Neural progenitor cell (in vitro differentiated cells): Measurements from ENCODE around the gene PTPRN2. TPM values are rescaled to one million over a fixed set of nuclear protein-coding genes. Genes with fewer than 3 reads are reported as not detected.
A peak's percentile ranks its signal among the peaks of the same experiment; 100 is the strongest.

Experiments used
- DNase-seq: peaks from one replicate; pipeline ENCODE4 v3.0.0-alpha.2; 2016; ENCODE audit warnings: low spot score
- H2AFZ ChIP-seq: fragments of 200-600 bp; sonication (generic); replicated peaks from 2 replicates; pipeline ENCODE4 v1.6.1; 2016; ENCODE audit warnings: antibody characterized with exemption
- H3F3A ChIP-seq: fragments of 200-600 bp; sonication (generic); 2 replicates; pipeline ENCODE4 v1.6.1; 2016; ENCODE audit warnings: antibody characterized with exemption, low read depth
- H3K27ac ChIP-seq: fragments of 200-600 bp; sonication (generic); 2 replicates; pipeline ENCODE4 v1.5.1; 2016; ENCODE audit warnings: mild to moderate bottlenecking
- H3K27me3 ChIP-seq: fragments of 200-600 bp; sonication (generic); 2 replicates; pipeline ENCODE4 v1.6.1; 2016; ENCODE audit warnings: mild to moderate bottlenecking, moderate library complexity
- H3K36me3 ChIP-seq: fragments of 200-600 bp; sonication (generic); 2 replicates; pipeline ENCODE4 v1.5.1; 2016
- H3K4me1 ChIP-seq: fragments of 200-600 bp; sonication (generic); 2 replicates; pipeline ENCODE4 v1.6.1; 2016; ENCODE audit warnings: mixed run types
- H3K4me2 ChIP-seq: fragments of 200-600 bp; sonication (generic); 2 replicates; pipeline ENCODE4 v1.6.1; 2016
- H3K4me3 ChIP-seq: fragments of 200-600 bp; sonication (generic); 2 replicates; pipeline ENCODE4 v1.5.1; 2016
- H3K79me2 ChIP-seq: fragments of 200-600 bp; sonication (generic); 2 replicates; pipeline ENCODE4 v1.6.1; 2016; ENCODE audit warnings: low read depth
- H3K9ac ChIP-seq: fragments of 200-600 bp; sonication (generic); 2 replicates; pipeline ENCODE4 v1.6.1; 2016
- H3K9me3 ChIP-seq: fragments of 200-600 bp; sonication (generic); 2 replicates; pipeline ENCODE4 v1.5.1; 2016; ENCODE audit warnings: low read depth
- H4K20me1 ChIP-seq: fragments of 200-600 bp; sonication (generic); 2 replicates; pipeline ENCODE4 v1.6.1; 2016; ENCODE audit warnings: low read depth
- H3K27ac Mint-ChIP-seq: 3 replicates; pipeline ENCODE4 v1.8.0; 2021; ENCODE audit warnings: mixed read lengths
- H3K27me3 Mint-ChIP-seq: 2 replicates; pipeline ENCODE4 v1.8.0; 2022; ENCODE audit warnings: low read depth, mild to moderate bottlenecking, inconsistent platforms, moderate library complexity, mixed read lengths; ENCODE audit not compliant: insufficient read depth
- H3K36me3 Mint-ChIP-seq: 3 replicates; pipeline ENCODE4 v1.8.0; 2021; ENCODE audit warnings: mixed read lengths
- H3K4me1 Mint-ChIP-seq: 3 replicates; pipeline ENCODE4 v1.8.0; 2021; ENCODE audit warnings: mixed read lengths
- H3K4me3 Mint-ChIP-seq: 3 replicates; pipeline ENCODE4 v1.8.0; 2021; ENCODE audit warnings: mild to moderate bottlenecking, moderate library complexity, mixed read lengths
- H3K9me3 Mint-ChIP-seq: 3 replicates; pipeline ENCODE4 v1.8.0; 2020; ENCODE audit warnings: mixed read lengths
- CTCF ChIP-seq: fragments of 200-600 bp; sonication (generic); IDR thresholded peaks from 2 replicates; pipeline ENCODE4 v1.5.1; 2017; ENCODE audit warnings: antibody characterized with exemption, mild to moderate bottlenecking
- EZH2 ChIP-seq: fragments of 200-600 bp; sonication (generic); IDR thresholded peaks from 2 replicates; pipeline ENCODE4 v1.6.1; 2017; ENCODE audit warnings: antibody characterized with exemption, mild to moderate bottlenecking, moderate library complexity
- EZH2phosphoT487 ChIP-seq: fragments of 200-600 bp; sonication (generic); IDR thresholded peaks from 2 replicates; pipeline ENCODE4 v1.6.1; 2017; ENCODE audit warnings: antibody characterized with exemption
- total RNA-seq: library from RNA; depleted of rRNA; stranded (reverse); fragments of >200 nt; gene quantifications from 2 replicates; pipeline ENCODE4 v1.2.3, GENCODE V29; 2015; ENCODE audit warnings: low replicate concordance

PTPRN2 gene
- total RNA-seq, 1 donor from 2014 or later, result 3.0 TPM

DNA sequence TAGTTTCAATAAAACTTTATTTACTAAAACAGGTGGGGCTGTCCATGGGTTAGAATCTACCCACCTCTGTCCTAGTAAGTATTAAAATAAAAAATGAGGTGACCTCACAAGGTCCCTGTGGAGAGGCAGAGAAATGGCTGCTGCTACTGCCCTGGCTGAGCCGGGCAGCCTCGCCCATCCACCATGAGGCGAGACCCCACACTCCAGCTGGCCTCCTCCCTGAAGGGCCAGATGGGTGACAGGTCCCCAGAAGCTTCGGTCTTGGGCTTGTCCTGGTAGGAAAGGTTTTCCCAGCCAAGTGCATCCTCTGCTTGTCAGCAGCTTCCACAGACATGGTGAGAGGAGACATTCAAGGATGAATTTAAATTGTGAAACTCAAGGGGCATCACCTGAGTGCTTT, 565.8 kb downstream of the PTPRN2 start:
- no peak overlapping the region for H3K27ac Mint-ChIP-seq
- Histone ChIP-seq H3K4me1 (peaks cover 40% of the 10 kb centered on the region), H3K9me3 (no peaks in the 10 kb centered on the region), H3K27me3 (no peaks in the 10 kb centered on the region), H3K79me2 (no peaks in the 10 kb centered on the region), H3K36me3 (no peaks in the 10 kb centered on the region), H2AFZ (no peak overlapping the region), H3K9ac (no peak overlapping the region), H3K4me2 (no peak overlapping the region), H4K20me1 (no peaks in the 10 kb centered on the region), H3K27ac (no peak overlapping the region), H3K4me3 (no peak overlapping the region), H3F3A (peaks cover 23% of the 10 kb centered on the region)
- peaks cover 2% of the 10 kb centered on the region for H3K27me3 Mint-ChIP-seq
- peaks cover 37% of the 10 kb centered on the region for H3K4me1 Mint-ChIP-seq
- TF ChIP-seq EZH2, result no peak
- TF ChIP-seq EZH2phosphoT487, result no peak
- no peak for TF ChIP-seq CTCF
- no peak for DNase-seq
- no peaks in the 10 kb centered on the region for H3K36me3 Mint-ChIP-seq
- H3K9me3 Mint-ChIP-seq, result no peaks in the 10 kb centered on the region
- H3K4me3 Mint-ChIP-seq, result no peak overlapping the region

GRCh38 chr7:158020706-158021095, 566.9 kb downstream of the PTPRN2 start:
- no peak for DNase-seq
- H3K36me3 ChIP-seq, result no peaks in the 10 kb centered on the region
- no peak overlapping the region for H2AFZ ChIP-seq
- Mint-ChIP-seq H3K36me3 (no peaks in the 10 kb centered on the region), H3K27ac (no peak overlapping the region), H3K4me1 (peaks cover 32% of the 10 kb centered on the region), H3K27me3 (peaks cover 2% of the 10 kb centered on the region), H3K9me3 (no peaks in the 10 kb centered on the region), H3K4me3 (no peak overlapping the region)
- no peak overlapping the region for H3K27ac ChIP-seq
- peaks cover 43% of the 10 kb centered on the region for H3K4me1 ChIP-seq
- H3K27me3 ChIP-seq, result no peaks in the 10 kb centered on the region
- no peak overlapping the region for H3K9ac ChIP-seq
- peaks cover 31% of the 10 kb centered on the region for H3F3A ChIP-seq
- H4K20me1 ChIP-seq, result no peaks in the 10 kb centered on the region
- no peaks in the 10 kb centered on the region for H3K79me2 ChIP-seq
- TF ChIP-seq EZH2 (no peak), CTCF (no peak), EZH2phosphoT487 (no peak)
- no peaks in the 10 kb centered on the region for H3K9me3 ChIP-seq
- no peak overlapping the region for H3K4me2 ChIP-seq
- H3K4me3 ChIP-seq, result no peak overlapping the region

- no peaks in the 10 kb centered on the region for H3K36me3 ChIP-seq
- Mint-ChIP-seq H3K27ac (peak overlapping the region; percentile 63), H3K9me3 (no peaks in the 10 kb centered on the region), H3K36me3 (no peaks in the 10 kb centered on the region), H3K4me1 (peaks cover 25% of the 10 kb centered on the region), H3K4me3 (no peak overlapping the region), H3K27me3 (peaks cover 2% of the 10 kb centered on the region)
- H3K79me2 ChIP-seq, result no peaks in the 10 kb centered on the region
- H3K4me3 ChIP-seq, result no peak overlapping the region
- no peak overlapping the region for H3K4me2 ChIP-seq
- H4K20me1 ChIP-seq, result no peaks in the 10 kb centered on the region
- no peak overlapping the region for H3K27ac ChIP-seq
- H2AFZ ChIP-seq, result no peak overlapping the region
- no peak for DNase-seq
- no peak overlapping the region for H3K9ac ChIP-seq
- peaks cover 27% of the 10 kb centered on the region for H3F3A ChIP-seq
- peaks cover 43% of the 10 kb centered on the region for H3K4me1 ChIP-seq
- no peak for TF ChIP-seq CTCF
- no peak for TF ChIP-seq EZH2phosphoT487
- TF ChIP-seq EZH2, result no peak
- no peaks in the 10 kb centered on the region for H3K9me3 ChIP-seq
- H3K27me3 ChIP-seq, result no peaks in the 10 kb centered on the region
These were observed 567.6 kb downstream of the PTPRN2 start for GRCh38 chr7:158019726-158020705.
